ENCODE measurements around the gene CDKL4.
"Not testable (repeated sequence)": the region's sequence is repeated elsewhere in the genome, so short reads cannot be mapped to it uniquely, and the experiment has no call there.

The CDKL4 gene

GRCh38 chr2:39228413-39229209, 15.2 kb downstream of the CDKL4 start:
- DNase-seq, result no peak

GRCh38 chr2:39227628-39228412, 15.9 kb downstream of the CDKL4 start:
- no peak for DNase-seq

DNA sequence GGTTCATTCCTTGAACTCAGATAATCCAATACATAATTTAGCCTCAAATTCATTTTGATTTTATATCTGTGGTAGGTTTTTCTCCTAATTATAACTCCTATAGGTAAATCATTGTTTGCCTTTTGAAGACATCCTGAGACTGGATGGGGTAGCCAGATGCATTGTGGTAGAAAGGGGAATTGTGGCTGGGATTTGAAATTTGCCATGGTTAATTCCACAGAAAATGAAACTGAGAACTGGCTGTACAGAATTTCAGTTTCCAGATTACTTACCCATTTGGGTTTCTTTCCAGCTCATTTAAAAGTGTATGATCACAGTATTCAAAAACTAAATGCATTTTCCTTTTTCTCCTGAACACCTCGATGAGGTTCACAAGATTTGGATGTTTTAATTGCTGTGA, 18.2 kb downstream of the CDKL4 start:
- DNase-seq, result no peak

- no peak for DNase-seq
These were observed 19.9 kb downstream of the CDKL4 start for GRCh38 chr2:39223909-39224308.

DNA sequence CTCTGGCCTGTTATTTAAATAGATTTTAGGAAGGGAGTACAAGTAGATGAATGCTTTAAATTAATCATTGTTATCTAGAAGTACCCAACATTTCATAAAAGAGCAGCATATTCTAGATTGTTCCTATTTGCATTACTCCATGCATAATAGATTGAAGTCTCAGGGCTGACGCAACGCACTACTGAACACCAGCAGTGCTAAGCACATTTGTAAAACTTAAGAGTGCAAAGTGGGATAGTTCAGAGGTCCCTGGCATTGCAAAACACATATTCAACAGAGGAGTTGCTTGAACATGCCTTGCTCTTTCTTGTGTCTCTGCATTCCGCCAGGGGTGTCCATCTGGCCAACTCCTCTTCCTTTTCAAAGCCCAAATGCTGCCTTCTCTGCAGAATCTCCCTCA, 22.3 kb downstream of the CDKL4 start:
- no peak for DNase-seq

DNA sequence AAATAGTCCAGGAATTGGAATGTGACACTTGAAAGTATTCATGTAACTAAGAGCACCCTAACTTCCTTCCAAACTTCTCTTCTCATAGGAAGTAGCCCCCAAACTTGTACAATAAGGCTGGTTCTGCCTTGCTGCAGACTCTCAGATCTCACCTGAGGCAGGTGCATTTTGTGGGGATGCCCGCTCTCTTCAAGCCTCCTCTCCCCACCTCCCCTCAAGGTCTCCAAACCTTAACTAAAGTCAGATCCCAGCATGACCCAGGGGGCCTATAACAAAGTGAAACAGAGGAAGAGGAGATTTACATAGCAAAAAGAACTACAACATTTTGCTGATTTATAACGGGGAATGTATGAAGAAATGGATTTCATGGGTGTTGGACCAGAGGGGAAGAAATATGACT, 23.6 kb downstream of the CDKL4 start:
- DNase-seq, result no peak

DNA sequence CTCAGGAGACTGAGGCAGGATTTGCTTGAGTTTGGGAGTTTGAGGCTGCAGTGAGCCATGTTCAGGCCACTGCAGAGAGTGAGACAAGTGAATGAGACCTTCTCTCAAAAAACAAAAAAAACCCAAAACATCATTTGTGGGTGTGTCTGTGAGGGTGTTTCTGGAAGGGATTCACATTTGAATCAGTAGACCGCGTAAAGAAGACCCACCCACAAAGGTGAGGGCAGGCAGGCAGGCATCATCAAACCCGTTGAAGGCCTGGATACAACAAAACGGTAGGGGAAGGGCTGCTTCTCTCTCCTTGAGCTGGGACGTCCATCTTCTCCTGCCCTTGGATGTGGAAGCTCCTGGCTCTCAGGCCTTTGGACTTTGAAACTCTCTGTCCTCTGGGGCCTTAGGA, 25.4 kb downstream of the CDKL4 start:
- no peak for DNase-seq

GRCh38 chr2:39217192-39217550, 26.6 kb downstream of the CDKL4 start:
- no peak for DNase-seq

DNA sequence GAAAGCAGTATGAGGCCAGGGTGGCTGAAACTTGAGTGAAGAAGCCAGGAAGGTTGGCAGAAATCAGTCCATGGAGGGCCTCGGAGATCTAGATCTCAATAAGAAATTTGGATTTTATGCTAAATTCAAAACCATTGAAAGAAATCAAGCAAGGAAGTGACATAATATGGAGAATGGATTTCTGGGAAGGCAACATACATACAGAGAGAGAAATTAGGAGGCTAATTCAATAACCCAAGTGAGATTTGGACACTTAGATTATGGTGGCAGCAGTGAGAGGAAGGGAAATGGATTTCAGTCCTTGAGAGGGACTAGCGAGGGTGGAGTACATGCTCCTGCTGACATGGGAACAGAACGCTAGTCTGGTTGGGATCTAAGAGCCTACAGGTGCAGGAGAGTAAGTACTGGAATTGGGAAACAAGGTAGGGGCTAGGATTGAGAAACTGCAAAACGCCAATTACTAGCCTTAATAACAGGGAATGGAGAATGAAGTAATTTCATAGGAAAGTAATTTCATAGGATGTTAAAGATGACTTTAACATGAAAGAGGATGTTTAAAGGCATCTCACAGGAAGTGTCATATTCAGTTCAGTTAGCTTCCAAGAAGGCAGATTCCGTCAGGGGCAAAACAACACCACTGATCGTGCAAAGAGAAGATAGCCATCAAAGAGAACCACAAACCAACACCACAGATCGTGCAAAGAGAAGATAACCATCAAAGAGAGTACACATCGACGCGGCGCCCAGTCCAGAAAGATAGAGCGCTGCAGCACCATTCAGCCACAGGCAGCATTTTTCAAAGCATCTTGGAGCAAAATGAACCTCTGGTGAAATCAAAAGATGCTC, 27.2 kb downstream of the CDKL4 start:
- DNase-seq, result no peak

GRCh38 chr2:39215545-39215944, 28.2 kb downstream of the CDKL4 start:
- no peak for DNase-seq

- no peak for DNase-seq
These were observed 30.8 kb downstream of the CDKL4 start for GRCh38 chr2:39213015-39213414.

DNA sequence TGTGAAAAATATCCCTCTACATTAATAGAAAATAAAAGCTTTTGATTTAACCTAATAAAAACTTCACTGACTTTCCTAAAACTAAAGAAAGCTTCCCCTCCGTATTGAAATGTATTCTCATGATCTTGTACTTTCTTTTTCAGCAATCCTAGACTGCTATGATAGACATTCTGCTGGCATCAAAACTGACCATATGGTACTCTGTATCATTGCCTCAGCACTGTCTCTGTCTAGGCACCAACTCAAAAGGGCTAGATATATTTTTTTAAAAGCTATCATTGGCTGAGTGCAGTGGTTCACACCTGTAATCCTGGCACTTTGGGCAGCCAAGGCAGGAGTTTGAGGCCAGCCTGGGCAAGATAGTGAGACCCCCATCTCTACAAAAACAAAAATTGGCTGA, 32.9 kb downstream of the CDKL4 start:
- DNase-seq, result no peak

DNA sequence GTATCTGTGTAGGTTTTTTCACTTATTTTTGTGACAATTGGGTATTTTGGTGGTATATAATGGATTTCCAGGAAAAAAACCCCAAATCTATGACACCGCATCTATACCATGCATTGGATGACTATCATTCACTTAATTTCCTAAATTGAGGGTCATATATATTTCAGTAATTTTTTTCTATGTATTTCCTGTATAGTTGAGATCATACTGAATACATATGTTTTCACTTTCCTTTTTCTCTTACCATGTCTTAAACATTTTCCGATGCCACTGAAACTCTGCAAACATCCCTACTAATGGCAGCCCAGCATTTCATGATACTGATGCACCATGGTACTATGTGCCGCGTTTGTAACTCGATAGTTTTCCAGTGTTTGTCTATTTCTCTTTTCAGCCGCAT, 40.4 kb downstream of the CDKL4 start:
- DNase-seq, result no peak

DNA sequence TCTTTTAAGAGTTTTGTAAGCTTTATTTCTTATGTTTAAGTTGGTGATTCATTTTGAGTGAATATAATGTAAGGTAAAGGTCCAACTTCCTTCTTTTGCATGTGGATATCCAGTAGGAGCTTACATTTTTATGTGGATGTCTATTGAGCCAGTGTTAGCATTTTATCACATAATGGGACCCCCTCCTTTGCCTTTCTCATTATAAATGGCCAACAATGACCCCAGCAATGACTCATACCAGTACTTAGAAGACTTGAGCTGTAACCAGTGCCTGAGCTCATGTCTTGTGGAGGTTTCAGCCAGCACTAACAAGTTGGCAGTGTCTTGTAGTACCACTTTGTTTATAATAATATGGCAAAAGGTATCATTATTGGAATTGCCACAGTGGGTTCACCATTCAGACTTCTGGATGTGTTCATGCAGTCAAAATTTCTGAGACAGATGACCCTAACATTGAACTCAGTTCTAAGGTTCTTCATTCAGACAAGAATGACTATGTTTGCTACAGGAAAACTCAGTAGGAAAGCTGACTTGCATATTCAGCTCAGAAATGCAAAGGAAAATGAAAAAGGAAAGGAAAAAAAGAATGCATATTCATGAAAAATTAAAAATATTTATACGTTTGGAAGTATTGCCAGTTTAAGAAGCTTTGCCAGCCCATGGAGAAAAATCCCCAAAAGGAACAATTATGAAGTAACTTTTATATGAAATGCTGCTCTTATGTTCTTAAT, 41.0 kb downstream of the CDKL4 start:
- DNase-seq, result no peak

- DNase-seq, result not testable (repeated sequence)
These were observed 46.8 kb downstream of the CDKL4 start for GRCh38 chr2:39197003-39197402.

DNA sequence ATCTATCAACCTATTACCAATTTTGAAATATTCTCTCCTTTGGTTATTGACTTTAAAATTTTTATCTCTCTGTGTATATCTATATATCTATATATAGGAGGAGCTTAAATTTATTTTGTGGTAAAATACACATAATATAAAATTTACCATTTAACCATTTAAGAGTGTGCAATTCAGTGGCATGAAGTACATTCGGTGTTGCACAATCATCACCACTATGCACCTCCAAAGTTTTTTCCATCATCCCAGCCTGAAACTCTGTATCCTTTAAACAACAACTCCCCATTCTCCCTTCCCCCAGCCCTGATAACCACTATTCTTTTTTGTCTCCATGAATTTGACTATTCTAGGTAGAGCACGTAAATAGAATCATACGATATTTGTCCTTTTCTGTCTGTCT, 49.1 kb downstream of the CDKL4 start:
- DNase-seq, result no peak

- DNase-seq, result no peak
These were observed 54.7 kb downstream of the CDKL4 start for GRCh38 chr2:39188960-39189494.

DNA sequence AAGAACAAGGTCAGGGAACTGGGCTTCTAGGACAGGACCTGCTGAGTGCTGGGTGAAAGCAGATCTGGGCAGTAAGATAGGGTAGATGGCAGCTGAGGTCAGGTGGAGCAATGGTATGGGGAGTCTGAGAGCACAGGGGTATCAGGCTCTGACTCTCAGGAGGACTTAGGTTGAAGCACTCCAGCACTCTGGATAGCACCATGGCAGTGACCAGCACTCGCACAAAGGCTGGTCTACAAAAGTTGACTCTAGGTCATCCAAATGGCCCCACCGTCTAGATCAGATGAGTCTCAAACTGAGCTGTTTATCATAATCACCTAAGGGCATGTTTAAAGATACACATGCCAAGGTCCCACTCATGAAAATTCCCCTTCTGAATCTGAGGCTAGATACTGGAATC, 60.1 kb downstream of the CDKL4 start:
- DNase-seq, result no peak

DNA sequence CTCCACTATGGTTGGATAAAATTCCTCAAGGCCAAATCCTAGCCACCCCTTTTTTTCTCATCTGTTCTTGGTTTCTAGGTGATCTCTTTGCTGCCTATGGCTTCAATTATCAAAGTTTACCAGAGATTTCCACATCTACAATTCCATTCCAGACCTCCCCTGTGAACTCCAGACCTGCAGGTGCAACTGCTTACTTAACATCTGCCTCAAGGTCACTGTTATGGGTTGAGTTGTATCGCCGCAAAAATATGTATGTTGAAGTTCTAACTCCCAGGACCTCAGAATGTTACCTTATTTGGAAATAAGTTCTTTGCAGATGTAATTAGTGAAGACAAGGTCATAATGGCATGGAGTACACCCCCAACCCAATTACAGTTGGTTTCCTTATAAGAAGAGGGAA, 62.5 kb downstream of the CDKL4 start:
- DNase-seq, result no peak

DNA sequence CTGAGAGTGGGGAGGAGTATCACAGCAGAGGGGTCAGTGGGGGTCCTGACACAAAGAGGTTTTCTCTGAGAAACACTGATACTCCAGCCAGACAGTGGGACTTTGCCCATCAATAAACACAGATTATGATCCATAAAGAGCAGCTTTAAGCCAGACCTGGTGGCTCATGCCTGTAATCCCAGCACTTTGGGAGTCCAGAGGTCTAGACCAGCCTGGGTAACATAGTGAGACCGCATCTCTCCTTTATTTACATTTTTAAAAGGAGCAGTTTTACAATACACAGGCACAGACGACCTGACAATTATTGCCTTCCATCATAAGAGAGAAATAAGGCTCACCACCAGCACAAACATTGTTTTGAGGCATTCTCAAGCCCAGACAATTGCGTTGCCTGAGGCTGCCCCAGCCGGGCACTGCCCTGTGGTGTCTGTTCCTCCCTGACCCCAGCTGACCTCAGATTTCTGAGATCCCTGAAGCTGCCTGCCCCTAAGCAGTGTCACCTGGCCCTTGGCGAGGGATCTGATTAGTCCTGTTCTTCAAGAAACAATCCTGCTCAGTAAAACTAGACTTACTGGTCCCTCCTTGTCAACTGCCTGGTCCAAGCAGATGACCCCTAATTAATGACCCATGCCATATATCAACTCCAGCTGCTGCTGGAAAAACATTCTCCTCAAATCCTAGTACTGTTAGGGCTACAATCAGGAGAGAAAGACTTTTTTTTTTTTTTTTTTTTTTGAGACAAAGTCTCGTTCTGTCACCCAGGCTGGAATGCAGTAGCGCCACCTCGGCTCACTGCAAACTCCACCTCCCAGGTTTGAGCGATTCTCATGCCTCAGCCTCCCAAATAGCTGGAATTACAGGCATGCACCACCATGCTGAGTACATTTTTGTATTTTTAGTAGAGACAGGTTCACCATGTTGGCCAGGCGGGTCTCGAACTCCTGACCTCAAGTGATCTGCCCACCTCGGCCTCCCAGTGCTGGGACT, 63.5 kb downstream of the CDKL4 start:
- DNase-seq, result no peak

DNA sequence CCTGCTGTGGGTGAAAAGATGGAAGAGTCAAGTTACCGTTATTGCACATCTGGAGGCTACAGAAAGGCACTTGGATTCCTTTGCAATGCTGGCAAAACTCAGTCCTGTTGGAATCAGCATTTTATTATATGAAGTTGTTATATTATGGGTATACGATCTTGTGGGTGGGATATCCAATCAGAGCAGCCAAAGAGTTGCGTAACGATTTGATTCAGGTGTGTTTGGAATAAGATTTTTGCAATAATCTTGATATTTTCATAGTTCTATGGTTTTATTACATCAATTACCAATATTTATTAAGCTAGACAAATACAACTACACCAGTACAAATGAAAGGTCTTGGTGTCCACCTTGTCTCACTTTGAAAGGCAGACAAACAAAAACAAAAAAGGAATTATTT, 65.0 kb downstream of the CDKL4 start:
- DNase-seq, result no peak
